H9 (cell line): Measurements from ENCODE around the gene DAAM2. TPM values are rescaled to one million over a fixed set of nuclear protein-coding genes. Genes with fewer than 3 reads are reported as not detected.

Experiments used
- DNase-seq: peaks from one replicate; pipeline ENCODE4 v3.0.0-alpha.2; 2017
- H2AFZ ChIP-seq: one replicate; pipeline ENCODE4 v1.6.1; 2013; ENCODE audit warnings: mild to moderate bottlenecking, low read length, control low read depth, moderate library complexity
- H2AK5ac ChIP-seq: 2 replicates; pipeline ENCODE4 v1.6.1; 2013; ENCODE audit warnings: low read length, control low read depth, mixed read lengths; ENCODE audit not compliant: insufficient read length
- H2BK120ac ChIP-seq: one replicate; pipeline ENCODE4 v1.6.1; 2013; ENCODE audit warnings: low read depth, mild to moderate bottlenecking, low read length, control low read depth, inconsistent platforms; ENCODE audit not compliant: poor library complexity, severe bottlenecking
- H2BK12ac ChIP-seq: 2 replicates; pipeline ENCODE4 v1.6.1; 2013; ENCODE audit warnings: low read length, control low read depth, mixed read lengths, low read depth; ENCODE audit not compliant: insufficient read length
- H2BK15ac ChIP-seq: 2 replicates; pipeline ENCODE4 v1.6.1; 2013; ENCODE audit warnings: low read depth, low read length, control low read depth
- H2BK20ac ChIP-seq: one replicate; pipeline ENCODE4 v1.6.1; 2013; ENCODE audit warnings: low read depth, mild to moderate bottlenecking, low read length, control low read depth, inconsistent platforms; ENCODE audit not compliant: poor library complexity, severe bottlenecking
- H2BK5ac ChIP-seq: 2 replicates; pipeline ENCODE4 v1.6.1; 2013; ENCODE audit warnings: low read length, control low read depth, mixed read lengths; ENCODE audit not compliant: insufficient read length
- H3K14ac ChIP-seq: 2 replicates; pipeline ENCODE4 v1.6.1; 2013; ENCODE audit warnings: low read length, control low read depth; ENCODE audit not compliant: insufficient read depth
- H3K18ac ChIP-seq: 2 replicates; pipeline ENCODE4 v1.6.1; 2013; ENCODE audit warnings: low read depth, mild to moderate bottlenecking, mixed read lengths, low read length, control low read depth; ENCODE audit not compliant: insufficient read length
- H3K23ac ChIP-seq: 2 replicates; pipeline ENCODE4 v1.6.1; 2013; ENCODE audit warnings: low read length, control low read depth, mixed read lengths, low read depth; ENCODE audit not compliant: insufficient read length
- H3K23me2 ChIP-seq: 2 replicates; pipeline ENCODE4 v1.6.1; 2013; ENCODE audit warnings: low read depth, mild to moderate bottlenecking, mixed read lengths, low read length, control low read depth; ENCODE audit not compliant: insufficient read length, poor library complexity, severe bottlenecking
- H3K27ac ChIP-seq: 2 replicates; pipeline ENCODE4 v1.5.1; 2013; ENCODE audit warnings: low read length, control low read depth, mixed read lengths, low read depth; ENCODE audit not compliant: insufficient read length
- H3K27me3 ChIP-seq: 2 replicates; pipeline ENCODE4 v1.6.1; 2013; ENCODE audit warnings: low read length, control low read depth, inconsistent platforms; ENCODE audit not compliant: insufficient read depth
- H3K4ac ChIP-seq: 2 replicates; pipeline ENCODE4 v1.6.1; 2013; ENCODE audit warnings: low read depth, mild to moderate bottlenecking, control low read depth, inconsistent platforms, low read length, moderate library complexity
- H3K4me1 ChIP-seq: 2 replicates; pipeline ENCODE4 v1.6.1; 2013; ENCODE audit warnings: low read length, control low read depth, inconsistent platforms; ENCODE audit not compliant: insufficient read depth
- H3K4me2 ChIP-seq: 2 replicates; pipeline ENCODE4 v1.6.1; 2013; ENCODE audit warnings: low read length, control low read depth, mixed read lengths; ENCODE audit not compliant: insufficient read length, insufficient read depth
- H3K56ac ChIP-seq: 2 replicates; pipeline ENCODE4 v1.6.1; 2013; ENCODE audit warnings: low read depth, mild to moderate bottlenecking, mixed read lengths, low read length, control low read depth; ENCODE audit not compliant: insufficient read length
- H3K79me1 ChIP-seq: 2 replicates; pipeline ENCODE4 v1.6.1; 2013; ENCODE audit warnings: low read depth, mild to moderate bottlenecking, moderate library complexity, low read length, control low read depth, inconsistent platforms; ENCODE audit not compliant: insufficient read depth, poor library complexity, severe bottlenecking
- H3K79me2 ChIP-seq: 2 replicates; pipeline ENCODE4 v1.6.1; 2013; ENCODE audit warnings: low read length, control low read depth, inconsistent platforms; ENCODE audit not compliant: insufficient read depth
- H3K9ac ChIP-seq: 2 replicates; pipeline ENCODE4 v1.6.1; 2013; ENCODE audit warnings: low read length, control low read depth, mixed read lengths; ENCODE audit not compliant: insufficient read length; ENCODE audit errors: extremely low read depth
- H3K9me3 ChIP-seq: one replicate; pipeline ENCODE4 v1.6.1; 2013; ENCODE audit warnings: low read depth, low read length, inconsistent platforms; ENCODE audit not compliant: control insufficient read depth
- H3T11ph ChIP-seq: one replicate; pipeline ENCODE4 v1.6.1; 2013; ENCODE audit warnings: mild to moderate bottlenecking, low read length, control low read depth, inconsistent platforms
- H4K20me1 ChIP-seq: one replicate; pipeline ENCODE4 v1.6.1; 2013; ENCODE audit not compliant: control insufficient read depth, insufficient read length, insufficient read depth
- H4K5ac ChIP-seq: 2 replicates; pipeline ENCODE4 v1.6.1; 2013; ENCODE audit warnings: low read depth, mild to moderate bottlenecking, mixed read lengths, low read length, control low read depth; ENCODE audit not compliant: insufficient read length
- H4K8ac ChIP-seq: replicated peaks from 2 replicates; pipeline ENCODE4 v1.6.1; 2013; ENCODE audit warnings: low read length, control low read depth, mixed read lengths, low read depth; ENCODE audit not compliant: insufficient read length
- H4K91ac ChIP-seq: 2 replicates; pipeline ENCODE4 v1.6.1; 2013; ENCODE audit warnings: low read depth, mild to moderate bottlenecking, moderate library complexity, mixed read lengths, low read length, control low read depth; ENCODE audit not compliant: insufficient read length
- H3K27ac Mint-ChIP-seq, 3 experiments: 2 replicates in 2 of 3; 3 replicates in 1 of 3; pipeline ENCODE4 v1.8.0; 2020 to 2021; ENCODE audit warnings: mixed read lengths in 3 of 3, mild to moderate bottlenecking in 1 of 3, moderate library complexity in 1 of 3
- H3K27me3 Mint-ChIP-seq: 2 replicates; pipeline ENCODE4 v1.8.0; 2021; ENCODE audit warnings: low read depth, mild to moderate bottlenecking, moderate library complexity, mixed read lengths
- H3K36me3 Mint-ChIP-seq, 3 experiments: 2 replicates in 2 of 3; 3 replicates in 1 of 3; pipeline ENCODE4 v1.8.0; 2020 to 2021; ENCODE audit warnings: low read depth in 3 of 3, mixed read lengths in 3 of 3; ENCODE audit not compliant: insufficient read depth in 1 of 3
- H3K4me1 Mint-ChIP-seq, 2 experiments: 2 replicates each; pipeline ENCODE4 v1.8.0; 2020; ENCODE audit warnings: mixed read lengths in 2 of 2
- H3K4me3 Mint-ChIP-seq, 2 experiments: 2 replicates in 1 of 2; 3 replicates in 1 of 2; pipeline ENCODE4 v1.8.0; 2020 to 2021; ENCODE audit warnings: mild to moderate bottlenecking in 2 of 2, mixed read lengths in 2 of 2, moderate library complexity in 1 of 2
- H3K9me3 Mint-ChIP-seq, 2 experiments: 2 replicates in 1 of 2; 3 replicates in 1 of 2; pipeline ENCODE4 v1.8.0; 2020; ENCODE audit warnings: mild to moderate bottlenecking in 2 of 2, mixed read lengths in 2 of 2, moderate library complexity in 1 of 2
- CTCF ChIP-seq: fragments of 200-600 bp; sonication (generic); conservative IDR thresholded peaks from 3 replicates; pipeline ENCODE4 v1.8.0; 2021; ENCODE audit warnings: antibody characterized with exemption, mild to moderate bottlenecking
- WGBS: extraction: QIAGEN DNeasy Blood & Tissue Kit; methylation state at CpG from one replicate; pipeline ENCODE4 v1.1.7; 2013; ENCODE audit warnings: missing lambda C conversion rate, low lambda C conversion rate, mixed read lengths; ENCODE audit not compliant: insufficient read length; ENCODE audit errors: extremely low coverage; 5-methylcytosine and 5-hydroxymethylcytosine counted together
- total RNA-seq: library from RNA; stranded (reverse); gene quantifications from 2 replicates; pipeline ENCODE4 v1.2.1, GENCODE V29; 2021

The DAAM2 gene
- total RNA-seq, 1 experiment from 2014 or later, result 1.1 TPM

DNA sequence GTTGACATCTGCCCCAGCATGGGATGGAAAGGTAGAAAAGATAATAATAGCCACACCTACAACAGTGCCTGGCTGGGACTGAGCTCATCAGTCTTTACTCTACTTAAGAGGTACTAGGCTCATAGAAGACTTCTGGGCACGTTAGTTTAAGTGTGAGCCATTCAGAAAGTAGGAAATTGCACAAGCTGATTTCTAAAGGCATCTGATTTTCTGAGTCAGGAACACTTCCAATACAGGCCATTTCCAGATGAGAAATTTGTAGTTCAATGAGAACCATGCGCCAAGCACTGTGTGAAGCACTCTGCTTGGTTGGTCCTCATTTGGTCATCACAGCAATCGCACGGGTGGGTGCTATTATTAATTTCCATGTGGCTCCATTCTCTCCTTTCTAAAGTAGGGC is 99.8 kb downstream of the DAAM2 start:
- H3K56ac ChIP-seq, result no peak overlapping the region
- H3K79me2 ChIP-seq, result no peaks in the 10 kb centered on the region
- H2AFZ ChIP-seq, result no peak overlapping the region
- Mint-ChIP-seq H3K27me3 (peaks cover 3% of the 10 kb centered on the region; the same call in 1 of the 2 replicates), H3K27ac (no peak overlapping the region; a peak in 1 of 7 replicates), H3K9me3 (peaks cover 0 to 1% of the 10 kb centered on the region in 2 experiments; a peak in 1 of 5 replicates), H3K36me3 (no peaks in the 10 kb centered on the region; a peak in 1 of 7 replicates), H3K4me1 (peaks cover 6% of the 10 kb centered on the region in 2 experiments; a peak in 3 of 4 replicates), H3K4me3 (no peak overlapping the region)
- no peak overlapping the region for H2BK15ac ChIP-seq
- H3K4me1 ChIP-seq, result no peaks in the 10 kb centered on the region; the same call in 1 of the 2 replicates
- H3K79me1 ChIP-seq, result no peaks in the 10 kb centered on the region
- H3T11ph ChIP-seq, result no peak overlapping the region
- H4K91ac ChIP-seq, result no peak overlapping the region
- H2BK5ac ChIP-seq, result no peak overlapping the region
- no peak overlapping the region for H3K14ac ChIP-seq
- H3K23me2 ChIP-seq, result no peaks in the 10 kb centered on the region
- no peaks in the 10 kb centered on the region for H3K27me3 ChIP-seq
- H2BK12ac ChIP-seq, result no peak overlapping the region
- no peak overlapping the region for H3K9ac ChIP-seq
- no peak overlapping the region for H2BK20ac ChIP-seq
- no peak overlapping the region for H4K5ac ChIP-seq
- TF ChIP-seq CTCF, result no peak
- no peaks in the 10 kb centered on the region for H3K9me3 ChIP-seq
- no peaks in the 10 kb centered on the region for H4K20me1 ChIP-seq
- no peak overlapping the region for H3K18ac ChIP-seq
- DNase-seq, result no peak
- H3K4ac ChIP-seq, result no peak overlapping the region
- H3K27ac ChIP-seq, result no peak overlapping the region
- no peak overlapping the region for H2BK120ac ChIP-seq
- no peak overlapping the region for H3K23ac ChIP-seq
- no peak overlapping the region for H3K4me2 ChIP-seq
- no peak overlapping the region for H4K8ac ChIP-seq
- no peak overlapping the region for H2AK5ac ChIP-seq
- no CpG with 5 or more reads among the region's 4 CpGs for WGBS
